HuH-7.5 (cell line): Measurements from ENCODE around the gene ALPK3.

Source experiments
- DNase-seq: peaks from one replicate; pipeline ENCODE4 v3.0.0; 2011; ENCODE audit warnings: low spot score

The ALPK3 gene

GRCh38 chr15:84799511-84800187, 17.5 kb upstream of the ALPK3 start:
- DNase-seq: no peak

GRCh38 chr15:84800365-84800806, 16.8 kb upstream of the ALPK3 start:
- no peak for DNase-seq

GRCh38 chr15:84804005-84804900, 12.9 kb upstream of the ALPK3 start:
- no peak for DNase-seq

GRCh38 chr15:84805221-84805620, 11.9 kb upstream of the ALPK3 start:
- no peak for DNase-seq

- DNase-seq: no peak
Measured at GRCh38 chr15:84807228-84807627, 9.9 kb upstream of the ALPK3 start.

GRCh38 chr15:84810073-84810840, 6.9 kb upstream of the ALPK3 start:
- no peak for DNase-seq

GRCh38 chr15:84811151-84811550, 6.0 kb upstream of the ALPK3 start:
- no peak for DNase-seq

- no peak for DNase-seq
Measured at GRCh38 chr15:84811828-84812227, 5.3 kb upstream of the ALPK3 start.

GRCh38 chr15:84812842-84813241, 4.3 kb upstream of the ALPK3 start:
- DNase-seq: no peak

GRCh38 chr15:84813435-84813834, 3.7 kb upstream of the ALPK3 start:
- no peak for DNase-seq

- no peak for DNase-seq
Measured at GRCh38 chr15:84813931-84814330, 3.2 kb upstream of the ALPK3 start.

- no peak for DNase-seq
Measured at GRCh38 chr15:84814916-84815315, 2.2 kb upstream of the ALPK3 start.

- no peak for DNase-seq
Measured at GRCh38 chr15:84817466-84818081, 418 bp downstream of the ALPK3 start.

- no peak for DNase-seq
Measured at GRCh38 chr15:84818261-84819131, 1.3 kb downstream of the ALPK3 start.

GRCh38 chr15:84819291-84819768, 2.2 kb downstream of the ALPK3 start:
- DNase-seq: no peak

- DNase-seq: no peak
Measured at GRCh38 chr15:84819791-84820190, 2.6 kb downstream of the ALPK3 start.

- no peak for DNase-seq
Measured at GRCh38 chr15:84821501-84822021, 4.4 kb downstream of the ALPK3 start.

- DNase-seq: no peak
Measured at GRCh38 chr15:84822653-84823281, 5.6 kb downstream of the ALPK3 start.

GRCh38 chr15:84823282-84823878, 6.2 kb downstream of the ALPK3 start:
- DNase-seq: no peak
